ENCODE data around the gene LRRC49.

DNA sequence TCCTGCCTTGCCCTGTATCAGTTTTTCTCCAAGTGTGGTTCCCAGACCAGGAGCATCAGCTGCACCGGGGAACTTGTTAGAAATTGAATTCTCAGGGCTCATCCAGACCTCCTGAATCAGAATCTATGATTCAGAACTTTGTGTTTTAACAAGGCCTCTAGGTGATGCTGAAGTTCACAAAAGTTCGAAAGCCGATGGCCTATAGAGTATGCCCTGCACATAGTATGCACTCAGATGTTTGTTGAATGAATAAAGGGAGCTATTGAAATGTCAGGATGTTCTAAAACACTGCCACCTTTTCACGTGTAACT is 38.0 kb upstream of the LRRC49 start:
- no peak for TF ChIP-seq POLR2A (IDR thresholded peaks at IDR 0.05; ENCODE audit: low read depth)
- no peak for TF ChIP-seq POLR2AphosphoS5 (IDR thresholded peaks at IDR 0.05)
- TF ChIP-seq, protein P1, sequence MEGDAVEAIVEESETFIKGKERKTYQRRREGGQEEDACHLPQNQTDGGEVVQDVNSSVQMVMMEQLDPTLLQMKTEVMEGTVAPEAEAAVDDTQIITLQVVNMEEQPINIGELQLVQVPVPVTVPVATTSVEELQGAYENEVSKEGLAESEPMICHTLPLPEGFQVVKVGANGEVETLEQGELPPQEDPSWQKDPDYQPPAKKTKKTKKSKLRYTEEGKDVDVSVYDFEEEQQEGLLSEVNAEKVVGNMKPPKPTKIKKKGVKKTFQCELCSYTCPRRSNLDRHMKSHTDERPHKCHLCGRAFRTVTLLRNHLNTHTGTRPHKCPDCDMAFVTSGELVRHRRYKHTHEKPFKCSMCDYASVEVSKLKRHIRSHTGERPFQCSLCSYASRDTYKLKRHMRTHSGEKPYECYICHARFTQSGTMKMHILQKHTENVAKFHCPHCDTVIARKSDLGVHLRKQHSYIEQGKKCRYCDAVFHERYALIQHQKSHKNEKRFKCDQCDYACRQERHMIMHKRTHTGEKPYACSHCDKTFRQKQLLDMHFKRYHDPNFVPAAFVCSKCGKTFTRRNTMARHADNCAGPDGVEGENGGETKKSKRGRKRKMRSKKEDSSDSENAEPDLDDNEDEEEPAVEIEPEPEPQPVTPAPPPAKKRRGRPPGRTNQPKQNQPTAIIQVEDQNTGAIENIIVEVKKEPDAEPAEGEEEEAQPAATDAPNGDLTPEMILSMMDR (IDR thresholded peaks at IDR 0.05), result peak in 2 of 3 experiments; percentile 16 to 19
- no peak for TF ChIP-seq EP300 (IDR thresholded peaks at IDR 0.05)

Measured in esophagus muscularis mucosa (tissue), 4 donors.